Ovary (tissue), 9 donors: Measurements from ENCODE around the gene BANP. TPM values are rescaled to one million over a fixed set of nuclear protein-coding genes. Genes with fewer than 3 reads are reported as not detected.

Experiments
- DNase-seq, 5 donors: peaks; one replicate each; pipeline ENCODE4 v3.0.0-alpha.2; 2019 to 2020
- H3K27ac ChIP-seq, 2 donors: fragments of 200-600 bp; one replicate each; pipeline versions ENCODE4 v1.5.1 to v1.8.0; 2019 to 2022
- H3K27me3 ChIP-seq: fragments of 200-600 bp; one replicate; pipeline ENCODE4 v1.8.0; 2022
- H3K36me3 ChIP-seq: fragments of 200-600 bp; sonication (generic); one replicate; pipeline ENCODE4 v1.5.1; 2019
- H3K4me1 ChIP-seq: one replicate; pipeline ENCODE4 v1.8.1; 2013; ENCODE audit warnings: mild to moderate bottlenecking, moderate library complexity; ENCODE audit not compliant: insufficient read depth
- H3K4me3 ChIP-seq: fragments of 200-600 bp; sonication (generic); one replicate; pipeline ENCODE4 v1.5.1; 2017
- H3K9me3 ChIP-seq, 2 donors: fragments of 200-600 bp in 1 of 2; sonication (generic) in 1 of 2; one replicate each; pipeline versions ENCODE4 v1.5.1 to v1.8.1; 2013 to 2019; ENCODE audit warnings: mild to moderate bottlenecking in 1 of 2, moderate library complexity in 1 of 2
- CTCF ChIP-seq, 3 donors: fragments of 450-650 bp in 2 of 3; fragments of 200-600 bp in 1 of 3; IDR thresholded peaks; one replicate each; pipeline versions ENCODE4 v1.5.1 to v1.8.0; 2016 to 2022; ENCODE audit warnings: antibody characterized with exemption in 3 of 3, mild to moderate bottlenecking in 1 of 3
- EP300 ChIP-seq: sonication (generic); formaldehyde crosslinking; IDR thresholded peaks from one replicate; pipeline ENCODE4 v1.6.1; 2017; ENCODE audit warnings: antibody characterized with exemption
- POLR2A ChIP-seq: fragments of 450-650 bp; IDR thresholded peaks from one replicate; pipeline ENCODE4 v1.6.1; 2017; ENCODE audit warnings: antibody characterized with exemption, mild to moderate bottlenecking, moderate library complexity
- WGBS, 3 donors: extraction: QIAGEN DNeasy Blood & Tissue Kit in 1 of 3; methylation state at CpG; one replicate each; pipeline versions ENCODE4 v1.1.5 to v1.1.7; 2013 to 2017; 5-methylcytosine and 5-hydroxymethylcytosine counted together
- intact Hi-C, 4 donors: fragments of 100-400 bp; cut with DNase I; formaldehyde crosslinking; loops; one replicate each; pipeline versions ENCODE4 v1.11.0 to v1.15.1; 2022 to 2023
- polyA plus RNA-seq, 2 donors: library from polyadenylated mRNA; stranded (reverse); fragments of 200-250 nt in 1 of 2; fragments of 350-450 nt in 1 of 2; fragmentation: Illumina TruSeq in 1 of 2; extraction: RNeasy Lipid Tissue Mini Kit (QIAGEN cat#74804) in 1 of 2; gene quantifications; one replicate each; pipeline ENCODE4 v1.2.3, GENCODE V29; 2013 to 2014
- total RNA-seq, 7 donors: library from RNA; depleted of rRNA in 2 of 7; stranded (reverse); fragments of >200 nt in 2 of 7; fragmentation: NEBNext Ultra II Directional in 3 of 7; extraction: Animal tissue kit (Norgen Biotek cat#: 25700) in 3 of 7; gene quantifications; one replicate each; pipeline versions ENCODE4 v1.1.0 to v1.2.4, GENCODE V29; 2016 to 2023
- donor health status: DM: no; HTN: no; CAD: no; lungs with moderate emphysema.
- donor health status: DM: no; HTN: no; CAD: no.
- donor health status: Bipolar disorder and iron deficiency.
- donor health status: DM: yes; HTN: yes; CAD: no.
- donor health status: DM: no; HTN: no; CAD: no.
- donor health status: DM: yes; HTN: yes; CAD: no.

The BANP gene
- total and polyA plus RNA-seq, 9 donors: 14.8 to 48.6 (median 28.1) TPM

- no peaks in the 10 kb centered on the region for H3K27me3 ChIP-seq
- H3K36me3 ChIP-seq: no peaks in the 10 kb centered on the region
- intact Hi-C loops: no loop called here
- peaks cover 3% of the 10 kb centered on the region for H3K4me1 ChIP-seq
- no peaks in the 10 kb centered on the region for H3K9me3 ChIP-seq
- 90 to 95% (median 94%) methylated on average over 7 of the region's 7 CpGs for WGBS, 3 donors
- no peak overlapping the region for H3K27ac ChIP-seq
- TF ChIP-seq EP300: no peak
- TF ChIP-seq CTCF (IDR thresholded peaks at IDR 0.05): no peak
- TF ChIP-seq POLR2A: no peak
- DNase-seq: no peak
- no peak overlapping the region for H3K4me3 ChIP-seq
Measured at GRCh38 chr16:88009563-88010342, 58.5 kb downstream of the BANP start.

GRCh38 chr16:88010343-88010967 lies 59.2 kb downstream of the BANP start:
- no peak overlapping the region for H3K4me3 ChIP-seq
- H3K9me3 ChIP-seq: no peaks in the 10 kb centered on the region
- DNase-seq: peak in 1 of 5 donors; percentile 9
- WGBS, 3 donors: 89 to 90% (median 90%) methylated on average over 25 of the region's 25 CpGs
- H3K36me3 ChIP-seq: no peaks in the 10 kb centered on the region
- H3K27ac ChIP-seq: no peak overlapping the region
- TF ChIP-seq CTCF (IDR thresholded peaks at IDR 0.05) (no peak), EP300 (no peak), POLR2A (no peak)
- intact Hi-C loops: no loop called here
- H3K4me1 ChIP-seq: peaks cover 3% of the 10 kb centered on the region
- H3K27me3 ChIP-seq: no peaks in the 10 kb centered on the region

- no peak overlapping the region for H3K27ac ChIP-seq
- peaks cover 3% of the 10 kb centered on the region for H3K4me1 ChIP-seq
- WGBS, 3 donors: 85 to 90% (median 85%) methylated on average over 18 to 19 of the region's 19 CpGs
- intact Hi-C loops: no loop called here
- H3K4me3 ChIP-seq: no peak overlapping the region
- no peaks in the 10 kb centered on the region for H3K36me3 ChIP-seq
- peak in 1 of 5 donors; percentile 12 for DNase-seq
- H3K9me3 ChIP-seq: no peaks in the 10 kb centered on the region
- TF ChIP-seq POLR2A: no peak
- no peak for TF ChIP-seq EP300
- TF ChIP-seq CTCF (IDR thresholded peaks at IDR 0.05): no peak
- H3K27me3 ChIP-seq: no peaks in the 10 kb centered on the region
Measured at GRCh38 chr16:88010968-88011483, 59.8 kb downstream of the BANP start.

GRCh38 chr16:88012360-88012759 lies 61.1 kb downstream of the BANP start:
- intact Hi-C loops: no loop called here
- TF ChIP-seq CTCF (IDR thresholded peaks at IDR 0.05) (no peak), EP300 (no peak), POLR2A (no peak)
- Histone ChIP-seq H3K4me1 (peaks cover 3% of the 10 kb centered on the region), H3K36me3 (no peaks in the 10 kb centered on the region), H3K27me3 (no peaks in the 10 kb centered on the region), H3K27ac (no peak overlapping the region), H3K9me3 (no peaks in the 10 kb centered on the region), H3K4me3 (no peak overlapping the region)
- WGBS, 3 donors: 90 to 91% (median 90%) methylated on average over 10 of the region's 10 CpGs
- DNase-seq: peak in 1 of 5 donors; percentile 3
